Keratinocyte (primary cell): ENCODE results near the gene CDHR2. TPM values are rescaled to one million over a fixed set of nuclear protein-coding genes. Genes with fewer than 3 reads are reported as not detected.

Source experiments
- DNase-seq: peaks from one replicate; pipeline ENCODE4 v3.0.0-alpha.2; 2011; ENCODE audit warnings: low read depth, missing footprints, low spot score
- FAIRE-seq: peaks from 2 replicates; lab custom pipeline; 2011; peaks lifted over from hg19 to GRCh38; lab: Jason Lieb, UNC
- H2AFZ ChIP-seq: 2 replicates; pipeline ENCODE4 v1.6.0; 2012; ENCODE audit warnings: low read length, control low read depth, inconsistent platforms; ENCODE audit not compliant: control insufficient read depth
- H3K27ac ChIP-seq: 2 replicates; pipeline ENCODE4 v1.5.1; 2011; ENCODE audit warnings: low read length; ENCODE audit not compliant: control insufficient read depth, insufficient read depth
- H3K27me3 ChIP-seq: 3 replicates; pipeline ENCODE4 v1.6.0; 2011; ENCODE audit warnings: low read length; ENCODE audit not compliant: control insufficient read depth, insufficient read depth; ENCODE audit errors: extremely low read depth
- H3K36me3 ChIP-seq, 2 experiments: 2 replicates in 1 of 2; 3 replicates in 1 of 2; pipeline ENCODE4 v1.5.1; 2011; ENCODE audit warnings: low read length in 2 of 2, mild to moderate bottlenecking in 1 of 2; ENCODE audit not compliant: control insufficient read depth in 2 of 2, insufficient read depth in 2 of 2; ENCODE audit errors: extremely low read depth in 1 of 2
- H3K4me1 ChIP-seq: 3 replicates; pipeline ENCODE4 v1.5.1; 2011; ENCODE audit warnings: low read length; ENCODE audit not compliant: control insufficient read depth, insufficient read depth; ENCODE audit errors: extremely low read depth
- H3K4me2 ChIP-seq: 3 replicates; pipeline ENCODE4 v1.6.0; 2011; ENCODE audit warnings: low read depth, low read length; ENCODE audit not compliant: control insufficient read depth, insufficient read depth; ENCODE audit errors: extremely low read depth
- H3K4me3 ChIP-seq, 3 experiments: fragments of 200-600 bp in 1 of 3; sonication (generic) in 1 of 3; 2 replicates in 2 of 3; 3 replicates in 1 of 3; pipeline ENCODE4 v1.5.1; 2011 to 2016; ENCODE audit warnings: low read length in 3 of 3, mild to moderate bottlenecking in 3 of 3, control low read depth in 2 of 3, inconsistent platforms in 1 of 3, low read depth in 1 of 3, mixed read lengths in 1 of 3, mixed run types in 1 of 3, moderate library complexity in 1 of 3; ENCODE audit not compliant: control insufficient read depth in 2 of 3, insufficient read depth in 2 of 3; ENCODE audit errors: extremely low read depth in 1 of 3
- H3K79me2 ChIP-seq: 2 replicates; pipeline ENCODE4 v1.6.0; 2012; ENCODE audit warnings: low read length; ENCODE audit not compliant: control insufficient read depth, insufficient read depth
- H3K9ac ChIP-seq: 3 replicates; pipeline ENCODE4 v1.6.0; 2011; ENCODE audit warnings: low read length; ENCODE audit not compliant: control insufficient read depth, insufficient read depth; ENCODE audit errors: extremely low read depth
- H3K9me1 ChIP-seq: 3 replicates; pipeline ENCODE4 v1.6.0; 2011; ENCODE audit warnings: low read length; ENCODE audit not compliant: control insufficient read depth, insufficient read depth; ENCODE audit errors: extremely low read depth
- H3K9me3 ChIP-seq: 2 replicates; pipeline ENCODE4 v1.5.1; 2012; ENCODE audit warnings: low read depth, low read length; ENCODE audit not compliant: control insufficient read depth
- H4K20me1 ChIP-seq: 3 replicates; pipeline ENCODE4 v1.6.0; 2011; ENCODE audit warnings: low read length; ENCODE audit not compliant: control insufficient read depth, insufficient read depth; ENCODE audit errors: extremely low read depth
- CTCF ChIP-seq, 3 experiments: IDR thresholded peaks in 1 of 3; conservative IDR thresholded peaks in 1 of 3; optimal IDR thresholded peaks in 1 of 3; 2 replicates in 2 of 3; 3 replicates in 1 of 3; pipeline versions ENCODE3 to v1.5.1; 2011; ENCODE audit warnings: low read length in 3 of 3, mild to moderate bottlenecking in 3 of 3, moderate library complexity in 2 of 3, control low read depth in 1 of 3, inconsistent platforms in 1 of 3; ENCODE audit not compliant: insufficient read depth in 2 of 3; ENCODE audit errors: extremely low read depth in 1 of 3
- EZH2 ChIP-seq: IDR thresholded peaks from one replicate; pipeline ENCODE4 v1.6.1; 2012; ENCODE audit warnings: inconsistent platforms, mild to moderate bottlenecking, low read length, moderate library complexity
- dilution Hi-C: fragments of 300-500 bp; cut with MboI; formaldehyde crosslinking; loops from one replicate; pipeline ENCODE4 v1.7.0; 2020; ENCODE audit warnings: low sequenced_read_pairs; ENCODE audit not compliant: extremely low pct_ligation_motif_present
- polyA plus RNA-seq, 5 experiments: library from polyadenylated mRNA; depleted of rRNA in 3 of 5; stranded (reverse) in 3 of 5; stranded (forward) in 1 of 5; unstranded in 1 of 5; fragments of >200 nt; gene quantifications; 1 replicate in 1 of 5; 2 replicates in 3 of 5; 3 replicates in 1 of 5; pipeline versions ENCODE4 v1.2.1 to v1.2.3, GENCODE V29; 2011 to 2012; ENCODE audit warnings: missing spikeins in 2 of 5, low read depth in 1 of 5, low replicate concordance in 1 of 5

Gene CDHR2
- polyA plus RNA-seq, 1 donor (not counting 4 experiments of a cell fraction or from before 2014, with no cell fraction given) = not detected

GRCh38 chr5:176593273-176593869 is 44.2 kb downstream of the CDHR2 start:
- dilution Hi-C loops = no loop called here
- H4K20me1 ChIP-seq = no peaks in the 10 kb centered on the region
- no peak overlapping the region for H2AFZ ChIP-seq
- no peak overlapping the region for H3K4me3 ChIP-seq
- peaks cover 6% of the 10 kb centered on the region for H3K9me3 ChIP-seq
- H3K79me2 ChIP-seq = no peaks in the 10 kb centered on the region
- DNase-seq (no peak), FAIRE-seq (no peak)
- no peaks in the 10 kb centered on the region for H3K9me1 ChIP-seq
- H3K27me3 ChIP-seq = no peaks in the 10 kb centered on the region
- H3K36me3 ChIP-seq = peaks cover 0 to 2% of the 10 kb centered on the region in 2 experiments
- peaks cover 8% of the 10 kb centered on the region for H3K4me1 ChIP-seq
- no peak overlapping the region for H3K27ac ChIP-seq
- TF ChIP-seq CTCF (optimal IDR thresholded peaks at IDR 0.05 in 1 of 3, IDR thresholded peaks at IDR 0.05 in 1 of 3, conservative IDR thresholded peaks at IDR 0.05 in 1 of 3; ENCODE audit: extremely low read depth in 1 of 3, insufficient read depth in 2 of 3, low read length in 3 of 3) (no peak), EZH2 (no peak)
- H3K9ac ChIP-seq = no peak overlapping the region
- H3K4me2 ChIP-seq = no peak overlapping the region

GRCh38 chr5:176594554-176594953 is 45.4 kb downstream of the CDHR2 start:
- H3K9me1 ChIP-seq = no peaks in the 10 kb centered on the region
- H2AFZ ChIP-seq = no peak overlapping the region
- H3K4me1 ChIP-seq = peaks cover 8% of the 10 kb centered on the region
- FAIRE-seq (no peak), DNase-seq (no peak)
- no peak for TF ChIP-seq EZH2
- TF ChIP-seq CTCF (optimal IDR thresholded peaks at IDR 0.05 in 1 of 3, IDR thresholded peaks at IDR 0.05 in 1 of 3, conservative IDR thresholded peaks at IDR 0.05 in 1 of 3; ENCODE audit: extremely low read depth in 1 of 3, insufficient read depth in 2 of 3, low read length in 3 of 3) = no peak
- H3K79me2 ChIP-seq = no peaks in the 10 kb centered on the region
- dilution Hi-C loops = no loop called here
- H3K4me3 ChIP-seq = no peak overlapping the region
- H3K36me3 ChIP-seq = peaks cover 3 to 4% of the 10 kb centered on the region in 2 experiments
- H3K9ac ChIP-seq = no peak overlapping the region
- no peak overlapping the region for H3K27ac ChIP-seq
- H3K9me3 ChIP-seq = peaks cover 6% of the 10 kb centered on the region
- no peak overlapping the region for H3K4me2 ChIP-seq
- no peaks in the 10 kb centered on the region for H3K27me3 ChIP-seq
- H4K20me1 ChIP-seq = no peaks in the 10 kb centered on the region
